OCI-LY7 (cell line): Measurements from ENCODE around the gene IGF1R.

Experiments used
- CTCF ChIP-seq: fragments of 200-600 bp; sonication (generic); conservative IDR thresholded peaks from 2 replicates; pipeline ENCODE4 v1.5.1; 2014; ENCODE audit warnings: mild to moderate bottlenecking, antibody characterized with exemption, low read length, moderate library complexity, mixed read lengths
- EZH2phosphoT487 ChIP-seq: fragments of 200-600 bp; sonication (generic); IDR thresholded peaks from 2 replicates; pipeline ENCODE4 v1.6.1; 2018; ENCODE audit warnings: low read depth, borderline replicate concordance, mild to moderate bottlenecking, mixed run types, antibody characterized with exemption, low read length, moderate library complexity, mixed read lengths

- TF ChIP-seq CTCF (no peak), EZH2phosphoT487 (no peak)
These were observed 122.6 kb downstream of the IGF1R start for GRCh38 chr15:98770984-98771383.
